Hematopoietic multipotent progenitor cell treated with erythropoietin and hydrocortisone succinate and interleukin-3 and kit ligand, for 4 days (in vitro differentiated cells): Measurements from ENCODE around the gene MLC1.
A peak's percentile ranks its signal among the peaks of the same experiment; 100 is the strongest.

ENCODE experiments used
- DNase-seq: peaks from one replicate; pipeline ENCODE4 v3.0.0-alpha.2; 2015

Gene MLC1

GRCh38 chr22:50074551-50075530 is 10.4 kb downstream of the MLC1 start:
- DNase-seq: no peak

- DNase-seq: no peak
Observed at GRCh38 chr22:50074056-50074455, 11.2 kb downstream of the MLC1 start.

GRCh38 chr22:50072714-50073538 is 12.3 kb downstream of the MLC1 start:
- no peak for DNase-seq

GRCh38 chr22:50072167-50072555 is 13.1 kb downstream of the MLC1 start:
- DNase-seq: no peak

GRCh38 chr22:50071432-50072166 is 13.6 kb downstream of the MLC1 start:
- DNase-seq: no peak

DNA sequence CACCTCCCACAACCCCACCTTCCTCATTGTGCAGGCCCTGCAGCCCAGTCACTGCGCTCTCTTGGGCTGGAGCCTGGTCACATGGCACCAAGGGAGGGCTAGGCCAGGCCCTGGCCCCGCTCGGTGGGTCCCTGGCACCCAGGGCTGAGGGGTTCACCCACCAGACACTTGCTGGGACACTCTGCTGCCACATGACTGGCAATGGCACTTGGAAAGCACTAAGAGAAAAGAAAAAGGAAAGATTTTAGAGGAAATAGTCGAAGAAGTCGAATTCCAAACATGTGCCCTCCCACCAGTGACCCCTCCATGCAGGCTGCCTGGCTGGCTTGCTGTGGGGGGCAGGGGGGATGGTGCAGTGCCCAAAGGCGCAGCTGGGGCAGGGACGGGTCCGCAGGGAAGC is 14.9 kb downstream of the MLC1 start:
- no peak for DNase-seq

- no peak for DNase-seq
Observed at GRCh38 chr22:50068096-50068495, 17.1 kb downstream of the MLC1 start.

- no peak for DNase-seq
Observed at GRCh38 chr22:50067244-50067643, 18.0 kb downstream of the MLC1 start.

DNA sequence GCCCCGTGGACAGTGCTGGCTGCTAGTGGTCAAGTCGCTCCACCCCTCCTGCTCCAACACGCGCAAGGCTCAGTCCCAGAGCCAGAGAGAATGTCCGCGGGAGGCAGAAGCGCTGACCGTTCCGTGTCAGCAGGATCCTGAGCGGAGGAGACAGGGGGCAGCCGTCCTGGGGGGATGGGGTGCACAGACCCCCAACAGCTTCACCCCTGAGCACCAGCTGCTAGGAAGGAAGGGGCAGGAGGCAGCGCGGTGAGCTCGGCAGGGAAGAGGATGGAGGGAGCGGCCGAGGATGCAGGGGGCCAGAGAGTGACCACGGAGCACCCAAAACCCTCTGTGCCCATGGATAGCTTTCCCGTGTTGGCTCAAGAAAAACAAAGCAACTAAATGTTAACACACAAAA is 20.8 kb downstream of the MLC1 start:
- DNase-seq: no peak

DNA sequence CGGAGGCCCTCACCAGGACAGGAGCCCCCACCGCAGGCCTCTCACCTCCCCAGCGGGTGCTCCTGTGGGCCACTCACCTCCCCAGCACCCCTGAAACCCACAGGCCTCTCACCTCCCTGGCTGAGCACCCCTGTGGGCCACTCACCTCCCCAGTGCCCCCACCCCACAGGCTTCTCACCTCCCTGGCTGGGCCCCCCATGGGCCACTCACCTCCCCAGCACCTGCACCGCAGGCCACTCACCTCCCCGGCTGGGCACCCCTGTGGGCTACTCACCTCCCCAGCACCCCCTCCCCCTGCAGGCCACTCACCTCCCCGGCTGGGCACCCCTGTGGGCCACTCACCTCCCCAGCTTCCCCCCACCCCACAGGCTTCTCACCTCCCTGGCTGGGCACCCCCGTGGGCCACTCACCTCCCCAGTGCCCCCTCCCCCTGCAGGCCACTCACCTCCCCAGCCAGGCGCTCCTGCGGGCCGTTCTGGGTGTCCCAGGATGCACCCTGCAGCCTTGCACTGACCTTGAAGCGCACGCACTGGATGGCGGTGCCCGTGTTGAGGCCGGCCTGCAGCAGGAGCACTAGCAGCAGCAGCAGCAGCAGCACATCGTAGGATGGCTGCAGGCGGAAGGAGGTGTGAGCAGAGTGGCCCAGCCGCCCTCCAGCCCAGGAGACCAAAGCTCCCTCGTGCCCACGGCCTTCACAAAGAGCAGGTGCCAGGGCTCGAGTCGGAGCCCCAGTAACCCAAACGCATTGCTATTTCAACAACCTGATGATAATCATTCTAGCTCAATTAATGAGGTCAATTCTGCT is 21.4 kb downstream of the MLC1 start:
- DNase-seq: no peak

GRCh38 chr22:50062509-50063135 is 22.6 kb downstream of the MLC1 start:
- DNase-seq: no peak

DNA sequence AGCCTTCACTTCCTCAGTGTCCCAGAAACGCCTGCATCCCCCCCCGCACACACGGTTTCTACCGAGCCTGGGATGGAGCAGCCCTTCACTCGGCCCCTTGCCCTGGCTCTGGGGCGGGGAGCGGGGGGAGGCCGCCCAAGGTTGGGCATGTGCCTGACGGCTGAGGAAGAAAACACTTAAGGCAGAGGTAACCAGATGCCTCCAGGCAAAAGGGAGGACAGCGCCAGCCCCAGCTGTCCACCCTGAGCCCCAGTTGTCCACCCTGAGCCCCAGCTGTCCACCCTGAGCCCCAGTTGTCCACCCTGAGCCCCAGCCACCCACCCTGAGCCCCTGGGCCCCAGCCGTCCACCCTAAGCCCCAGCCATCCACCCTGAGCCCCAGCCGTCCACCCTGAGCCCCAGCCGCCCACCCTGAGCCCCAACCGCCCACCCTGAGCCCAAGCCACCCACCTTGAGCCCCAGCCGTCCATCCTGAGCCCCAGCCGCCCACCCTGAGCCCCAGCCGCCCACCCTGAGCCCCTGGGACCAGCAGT is 23.3 kb downstream of the MLC1 start:
- peak; percentile 88 for DNase-seq

- no peak for DNase-seq
Observed at GRCh38 chr22:50061141-50061823, 23.9 kb downstream of the MLC1 start.

GRCh38 chr22:50060441-50061140 is 24.6 kb downstream of the MLC1 start:
- no peak for DNase-seq

- DNase-seq: no peak
Observed at GRCh38 chr22:50059881-50060262, 25.4 kb downstream of the MLC1 start.

DNA sequence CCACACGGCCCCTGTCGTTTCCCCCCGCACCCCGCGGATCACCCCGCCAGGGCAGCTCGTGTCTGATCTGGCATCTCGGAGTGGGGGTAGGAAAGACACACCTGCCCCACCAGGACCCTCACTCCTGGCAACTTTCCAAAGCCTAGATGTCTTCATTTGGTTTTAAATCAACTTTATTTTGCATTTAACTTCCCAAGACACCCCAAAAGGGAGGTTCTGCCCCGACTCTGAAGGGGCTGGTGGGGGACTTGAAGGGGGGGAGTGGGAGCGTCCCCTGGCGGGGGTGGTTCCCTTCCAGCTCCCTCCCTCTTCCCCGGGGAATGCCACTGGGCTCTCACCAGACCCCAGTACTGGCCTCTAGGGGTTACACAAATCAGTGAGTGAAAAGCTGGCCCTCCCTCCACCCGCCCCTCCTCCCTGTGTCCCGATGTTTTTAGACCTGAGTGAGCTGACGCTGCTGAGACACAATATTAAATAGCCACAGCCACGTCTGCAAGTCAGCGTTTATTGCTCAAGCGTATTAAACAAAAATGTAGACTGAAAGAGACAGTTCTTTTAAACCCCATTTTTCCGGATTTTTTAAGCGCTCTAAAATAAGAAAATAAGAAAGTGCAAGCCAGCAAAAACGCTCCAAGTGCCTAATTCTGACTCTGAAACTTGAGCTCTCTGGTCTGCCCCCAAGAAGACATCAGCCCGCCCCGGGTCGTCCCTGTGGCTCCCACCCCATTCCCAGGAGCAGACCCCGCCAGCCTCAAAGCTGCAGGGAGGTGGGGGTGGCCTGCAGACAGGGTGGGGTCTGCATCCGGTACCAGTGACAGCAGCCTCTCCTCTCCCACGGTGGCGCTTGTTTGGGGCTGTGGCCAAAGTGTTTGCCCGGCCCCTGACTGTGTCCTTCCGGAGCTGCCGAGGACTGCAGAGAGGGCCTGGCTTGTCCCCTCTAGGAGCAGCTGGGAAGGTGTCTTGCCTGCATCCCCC is 26.0 kb downstream of the MLC1 start:
- DNase-seq: peak; percentile 50

GRCh38 chr22:50058061-50058905 is 26.9 kb downstream of the MLC1 start, which contains the start of gene TTLL8:
TTLL8 (minus strand) TSS chr22:50058298.
- DNase-seq: peak; percentile 40
